NB4 (cell line): ENCODE data around the gene ROBO1.

Experiments
- DNase-seq: peaks from one replicate; pipeline ENCODE4 v3.0.0; 2010; ENCODE audit warnings: low read depth
- H3K4me3 ChIP-seq: one replicate; pipeline ENCODE4 v1.5.1; 2011; ENCODE audit warnings: mild to moderate bottlenecking, low read depth, low read length, moderate library complexity
- MAX ChIP-seq: IDR thresholded peaks from 2 replicates; pipeline ENCODE4 v1.6.1; 2011; ENCODE audit warnings: low read depth, low read length
- MYC ChIP-seq: IDR thresholded peaks from 2 replicates; pipeline ENCODE4 v1.6.1; 2011; ENCODE audit warnings: low read depth, low read length
- POLR2A ChIP-seq: IDR thresholded peaks from 2 replicates; pipeline ENCODE4 v1.6.1; 2011; ENCODE audit warnings: mild to moderate bottlenecking; ENCODE audit not compliant: insufficient read length; ENCODE audit errors: extremely low read depth
- TF ChIP-seq, protein P1 (sequence below): IDR thresholded peaks from one replicate; pipeline ENCODE4 v1.5.1; 2012; ENCODE audit warnings: low read depth, low read length

Gene ROBO1

GRCh38 chr3:79081335-79081734 is 686.5 kb downstream of the ROBO1 start:
- DNase-seq: no peak
- no peak for TF ChIP-seq MAX
- TF ChIP-seq MYC: no peak
- TF ChIP-seq, protein P1, sequence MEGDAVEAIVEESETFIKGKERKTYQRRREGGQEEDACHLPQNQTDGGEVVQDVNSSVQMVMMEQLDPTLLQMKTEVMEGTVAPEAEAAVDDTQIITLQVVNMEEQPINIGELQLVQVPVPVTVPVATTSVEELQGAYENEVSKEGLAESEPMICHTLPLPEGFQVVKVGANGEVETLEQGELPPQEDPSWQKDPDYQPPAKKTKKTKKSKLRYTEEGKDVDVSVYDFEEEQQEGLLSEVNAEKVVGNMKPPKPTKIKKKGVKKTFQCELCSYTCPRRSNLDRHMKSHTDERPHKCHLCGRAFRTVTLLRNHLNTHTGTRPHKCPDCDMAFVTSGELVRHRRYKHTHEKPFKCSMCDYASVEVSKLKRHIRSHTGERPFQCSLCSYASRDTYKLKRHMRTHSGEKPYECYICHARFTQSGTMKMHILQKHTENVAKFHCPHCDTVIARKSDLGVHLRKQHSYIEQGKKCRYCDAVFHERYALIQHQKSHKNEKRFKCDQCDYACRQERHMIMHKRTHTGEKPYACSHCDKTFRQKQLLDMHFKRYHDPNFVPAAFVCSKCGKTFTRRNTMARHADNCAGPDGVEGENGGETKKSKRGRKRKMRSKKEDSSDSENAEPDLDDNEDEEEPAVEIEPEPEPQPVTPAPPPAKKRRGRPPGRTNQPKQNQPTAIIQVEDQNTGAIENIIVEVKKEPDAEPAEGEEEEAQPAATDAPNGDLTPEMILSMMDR: no peak
- no peak for TF ChIP-seq POLR2A
- no peak overlapping the region for H3K4me3 ChIP-seq

GRCh38 chr3:79074558-79074957 is 693.2 kb downstream of the ROBO1 start:
- no peak for DNase-seq
- TF ChIP-seq, protein P1: no peak
- no peak for TF ChIP-seq MAX
- no peak for TF ChIP-seq POLR2A
- TF ChIP-seq MYC: no peak
- no peak overlapping the region for H3K4me3 ChIP-seq

- DNase-seq: no peak
- H3K4me3 ChIP-seq: no peak overlapping the region
- TF ChIP-seq MYC: no peak
- no peak for TF ChIP-seq MAX
These were observed 700.1 kb downstream of the ROBO1 start for GRCh38 chr3:79067734-79068133.

GRCh38 chr3:79066481-79066880 is 701.3 kb downstream of the ROBO1 start:
- TF ChIP-seq MYC (no peak), POLR2A (no peak), MAX (no peak)
- TF ChIP-seq, protein P1: no peak
- DNase-seq: no peak
- H3K4me3 ChIP-seq: no peak overlapping the region

GRCh38 chr3:79063624-79064023 is 704.2 kb downstream of the ROBO1 start:
- no peak for DNase-seq

DNA sequence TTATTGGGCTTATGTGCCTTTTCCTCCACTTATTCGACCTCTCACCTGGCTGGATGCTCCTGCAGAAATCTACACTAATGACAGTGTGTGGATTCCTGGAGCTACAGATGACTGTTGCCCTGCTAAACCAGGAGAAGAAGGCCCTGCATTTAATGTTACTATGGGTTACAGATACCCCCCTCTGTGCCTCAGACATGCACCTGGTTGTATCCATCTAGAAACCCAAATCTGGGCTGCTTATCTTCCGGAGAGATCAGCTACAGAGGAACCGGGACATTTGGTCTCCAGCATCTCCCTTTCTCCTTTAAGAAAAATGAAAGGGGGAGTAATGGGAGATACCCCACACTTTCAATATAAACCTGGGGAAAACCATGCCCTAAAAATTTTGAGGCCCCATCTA is 710.0 kb downstream of the ROBO1 start:
- TF ChIP-seq POLR2A (no peak), MAX (no peak), MYC (no peak)
- TF ChIP-seq, protein P1: no peak
- no peak for DNase-seq
- H3K4me3 ChIP-seq: no peak overlapping the region

More at GRCh38 chr3:79063624-79064023, 704.2 kb downstream of the ROBO1 start:
- TF ChIP-seq MYC: no peak
- TF ChIP-seq MAX: no peak
- TF ChIP-seq, protein P1: no peak
- TF ChIP-seq POLR2A: no peak
- no peak overlapping the region for H3K4me3 ChIP-seq
